HG03095 (cell line): ENCODE measurements around the gene HES1.
"Not testable (repeated sequence)": the region's sequence is repeated elsewhere in the genome, so short reads cannot be mapped to it uniquely, and the experiment has no call there.

Source experiments
- ATAC-seq: cut with Tn5 transposase; IDR thresholded peaks from one replicate; pipeline ENCODE4 v1.9.1; 2021; ENCODE audit warnings: moderate library complexity; ENCODE audit not compliant: unreplicated experiment

HES1 gene

DNA sequence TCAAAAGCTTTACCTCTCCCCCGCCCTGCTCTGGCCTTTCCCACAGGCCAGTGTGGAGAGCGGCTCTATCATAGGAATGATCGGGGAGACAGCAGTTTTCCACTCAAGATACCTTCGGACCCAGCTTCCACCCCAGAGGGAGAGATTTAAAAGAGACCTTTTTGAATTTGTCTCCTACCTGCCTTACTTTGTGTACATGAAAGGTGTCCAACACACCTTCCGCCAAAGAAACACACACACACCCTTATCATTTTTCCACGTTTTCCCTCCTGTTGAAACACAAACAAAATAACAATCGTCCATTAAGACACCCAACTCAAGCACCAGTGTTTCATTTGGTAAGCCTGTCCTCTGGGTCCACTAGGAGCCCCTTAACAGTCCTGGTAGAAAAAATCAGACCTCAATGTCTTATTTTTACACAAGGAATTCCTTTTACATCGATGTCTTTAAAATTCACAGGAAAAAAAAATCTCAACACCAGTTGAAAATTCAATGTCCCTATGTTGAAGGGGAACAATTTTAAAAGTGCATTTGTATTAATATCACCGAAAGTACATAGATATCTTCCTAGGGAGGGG, 4.0 kb downstream of the HES1 start:
- ATAC-seq = no peak

DNA sequence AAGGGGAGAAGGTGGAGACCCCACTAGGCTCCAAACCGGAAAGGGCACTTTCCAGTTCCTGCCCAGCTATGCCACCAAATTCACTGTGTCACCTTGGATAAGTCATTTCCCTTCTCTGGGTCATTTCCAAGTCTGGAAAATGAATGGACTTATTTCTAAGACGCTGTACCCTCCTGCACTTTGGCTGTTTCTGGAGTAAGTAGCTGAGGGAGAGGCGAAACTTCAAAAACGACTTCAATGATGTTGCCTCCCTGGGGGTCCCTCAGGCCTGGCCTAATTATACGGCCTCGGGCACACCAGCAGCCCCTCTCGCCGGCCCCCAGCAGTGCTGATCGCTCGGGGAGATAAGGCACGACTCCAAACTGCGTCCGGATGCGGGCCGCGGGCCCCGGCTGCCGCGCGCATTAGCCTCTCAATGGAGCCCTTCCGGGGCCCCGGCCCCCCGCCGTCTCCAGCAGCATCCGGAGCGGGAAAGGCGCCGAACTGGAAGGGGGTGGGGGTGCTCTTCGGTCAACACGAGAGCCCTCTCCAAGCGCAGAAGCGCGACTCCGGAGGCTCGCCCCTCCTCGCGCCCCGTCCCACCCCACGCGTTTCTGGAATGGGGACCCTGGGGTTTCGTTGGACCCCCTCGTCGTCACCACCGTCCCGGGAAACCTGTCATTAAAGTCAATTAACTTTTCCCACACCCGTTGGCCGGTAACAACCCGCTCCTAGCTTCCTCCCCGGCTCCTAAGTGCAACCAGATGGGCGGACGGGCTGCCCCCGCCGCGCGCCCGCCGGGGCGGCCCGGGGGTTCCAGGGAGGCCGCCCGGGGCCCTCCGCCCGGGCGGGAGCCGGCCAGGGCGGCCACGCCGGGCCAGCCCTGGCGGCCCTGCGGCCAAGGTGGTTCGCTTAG, 4.8 kb downstream of the HES1 start:
- no peak for ATAC-seq

DNA sequence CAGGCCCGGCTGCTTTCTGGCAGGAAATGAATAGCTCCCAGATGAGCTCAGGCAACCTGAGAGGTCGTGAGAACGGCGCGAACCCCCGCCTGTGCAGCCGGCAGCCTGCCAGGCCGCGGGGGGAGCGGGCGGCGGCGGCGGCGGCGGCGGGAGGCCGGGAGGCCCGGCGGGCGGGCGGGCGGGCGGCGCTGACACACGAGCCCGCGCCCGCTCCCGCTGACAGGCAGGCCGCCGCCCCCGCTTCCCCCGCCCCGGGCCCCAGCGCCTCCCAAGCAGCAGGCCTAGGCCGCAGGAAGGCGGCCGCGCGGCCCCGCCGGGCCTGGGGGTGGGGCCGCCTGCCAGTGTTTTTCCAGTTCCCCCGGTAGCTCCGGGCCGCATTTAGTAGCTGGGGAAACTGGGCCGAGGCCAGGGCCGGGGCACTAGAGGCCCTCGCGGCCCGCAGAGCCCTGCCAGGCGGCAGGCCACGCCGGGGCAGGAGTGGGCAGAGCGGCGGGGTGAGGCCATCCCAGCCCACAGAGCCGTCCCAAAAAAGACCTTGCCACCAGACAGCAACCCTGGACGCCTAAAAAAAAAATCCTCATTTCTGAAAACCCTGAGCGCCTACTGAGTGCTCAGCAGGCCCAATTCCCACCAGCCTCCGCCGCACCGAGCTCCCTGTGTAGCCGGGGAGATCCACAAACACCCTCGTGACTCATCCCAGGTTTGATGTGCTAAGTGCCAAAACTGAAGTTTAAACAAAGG, 5.6 kb downstream of the HES1 start:
- ATAC-seq = peak; percentile 30

DNA sequence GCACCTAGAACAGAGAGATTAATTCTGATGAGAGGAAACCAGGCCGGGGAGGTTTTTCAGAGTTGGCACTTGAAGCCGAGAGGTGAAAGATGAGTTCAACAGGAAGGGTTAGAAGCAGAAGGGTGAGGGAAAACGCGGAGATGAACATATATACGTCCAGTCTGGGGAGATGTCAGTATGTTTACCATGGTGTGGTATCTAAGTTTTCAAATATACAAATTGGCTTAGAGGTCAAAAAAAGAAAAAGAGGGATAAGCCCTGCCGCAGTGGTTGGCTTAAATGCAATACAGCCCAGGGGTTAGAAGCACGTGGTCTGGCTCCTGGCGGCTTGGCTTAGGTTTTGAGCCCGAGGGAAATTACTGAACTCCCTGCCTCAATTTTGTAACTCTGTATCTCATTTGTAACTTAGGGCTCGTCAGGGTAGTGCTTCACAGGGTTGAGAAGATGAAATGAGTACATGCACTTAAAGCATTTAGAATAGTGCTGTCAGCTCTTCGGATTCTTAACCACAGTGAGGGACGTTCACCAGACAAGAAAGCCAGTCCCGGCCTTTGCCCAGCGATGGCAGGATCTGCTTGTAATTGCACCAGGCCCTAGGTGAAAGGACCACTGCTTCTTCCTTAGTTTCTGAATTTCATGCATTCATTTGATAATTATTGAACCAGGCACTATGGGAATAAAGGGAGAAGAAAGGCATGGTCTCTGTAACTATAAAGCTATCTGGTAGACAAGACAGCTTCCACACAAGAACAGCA, 6.4 kb downstream of the HES1 start:
- no peak for ATAC-seq

DNA sequence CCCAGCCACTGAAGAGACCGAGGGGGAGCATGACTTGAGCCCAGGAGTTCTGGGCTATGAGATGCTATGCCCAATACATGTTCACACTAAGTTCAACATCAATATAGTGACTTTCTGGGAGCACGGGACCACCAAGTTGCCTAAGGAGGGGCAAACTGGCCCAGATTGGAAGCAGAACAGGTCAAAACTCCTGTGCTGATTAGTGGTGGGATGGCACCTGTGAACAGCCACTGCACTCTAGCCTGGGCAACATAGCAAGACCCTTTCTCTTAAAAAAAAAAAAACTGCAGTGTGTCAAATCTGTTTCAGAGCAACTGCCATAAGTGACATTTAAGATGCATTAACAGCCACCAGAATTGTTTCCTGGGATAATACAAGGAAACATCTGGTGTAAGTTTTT, 9.8 kb downstream of the HES1 start:
- no peak for ATAC-seq

DNA sequence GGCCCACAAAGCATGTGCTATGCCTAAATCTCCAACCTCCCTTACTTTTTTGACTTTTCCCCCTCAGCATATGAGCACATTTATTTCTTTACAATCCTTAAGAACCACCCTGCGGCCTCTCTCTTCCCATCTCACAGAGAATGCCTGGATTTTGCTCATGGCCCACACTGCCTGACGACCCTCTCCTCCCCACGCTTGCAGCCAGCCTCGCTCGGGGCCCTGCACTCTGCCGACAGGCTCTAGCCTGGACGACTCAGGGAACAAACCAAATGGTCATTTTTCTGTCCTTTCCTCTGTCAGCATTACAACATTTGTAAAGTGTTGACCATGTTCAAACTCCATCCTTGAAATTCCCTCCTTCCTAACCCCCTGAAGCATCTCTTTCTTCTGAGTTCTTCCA, 11.7 kb downstream of the HES1 start:
- ATAC-seq = no peak

DNA sequence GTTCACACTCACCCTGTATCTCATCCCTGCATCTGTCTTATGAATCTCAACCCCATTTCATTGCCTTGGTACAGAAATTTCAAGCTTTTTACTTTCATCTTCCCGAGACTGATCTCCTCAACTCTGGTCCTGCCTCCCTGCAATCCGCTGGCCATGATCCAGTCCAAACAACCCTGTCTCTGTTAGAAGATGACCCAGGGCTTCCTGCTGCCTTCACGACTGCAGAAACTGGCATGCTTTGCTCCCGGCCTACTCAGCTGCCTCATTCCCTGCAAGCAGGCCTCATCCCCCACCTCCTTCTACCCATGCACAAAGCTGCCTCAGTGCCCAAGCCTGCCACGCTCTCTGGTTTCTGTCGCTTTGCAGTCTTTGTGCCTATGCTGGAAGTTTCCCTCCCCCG, 12.4 kb downstream of the HES1 start:
- no peak for ATAC-seq

DNA sequence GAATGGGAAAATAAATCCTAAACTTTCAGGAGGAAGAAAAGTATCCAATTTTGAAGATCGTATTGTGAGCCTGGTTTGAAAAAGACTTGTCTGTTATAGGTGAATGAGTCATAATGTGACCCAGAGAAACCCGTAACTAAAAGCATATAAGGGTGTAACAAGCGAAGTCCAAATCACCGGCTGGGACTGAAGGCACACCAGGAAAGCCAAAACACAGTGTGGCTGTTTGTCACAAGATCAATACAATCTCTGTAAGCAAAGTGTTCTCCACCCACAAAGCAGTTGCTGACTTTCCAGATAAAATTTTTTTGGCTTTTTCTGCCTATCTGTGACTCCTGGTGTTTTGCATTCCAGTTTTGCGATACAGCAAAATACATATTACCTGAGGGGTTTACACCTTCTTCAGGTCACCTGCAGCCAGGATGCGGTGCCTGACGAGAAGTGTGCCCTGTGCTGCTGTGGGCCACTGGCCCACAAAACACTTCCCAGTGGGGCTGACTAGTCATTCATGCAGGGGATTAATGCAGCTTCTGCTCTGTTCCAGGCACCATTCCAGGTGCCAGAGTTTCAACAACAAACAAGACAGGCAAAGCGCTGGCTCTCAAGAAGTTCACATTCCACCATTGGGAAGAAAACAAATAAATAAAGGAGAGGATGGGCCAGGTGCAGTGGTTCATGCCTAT, 14.4 kb downstream of the HES1 start:
- no peak for ATAC-seq

DNA sequence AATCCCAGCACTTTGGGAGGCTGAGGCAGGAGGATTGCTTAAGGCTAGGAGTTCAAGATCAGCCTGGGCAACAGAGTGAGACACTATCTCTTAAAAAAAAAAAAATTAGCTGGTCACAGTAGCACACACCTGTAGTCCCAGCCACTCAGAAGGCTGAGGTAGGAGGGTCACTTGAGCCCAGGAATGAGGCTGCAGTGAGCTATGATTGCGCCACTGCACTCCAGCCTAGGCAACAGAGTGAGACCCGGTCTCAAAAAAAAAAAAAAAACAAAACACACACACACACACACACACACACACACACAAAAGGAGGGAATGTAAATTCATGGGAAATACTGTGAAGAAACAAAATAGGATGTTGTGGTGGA, 15.0 kb downstream of the HES1 start:
- ATAC-seq = not testable (repeated sequence)

DNA sequence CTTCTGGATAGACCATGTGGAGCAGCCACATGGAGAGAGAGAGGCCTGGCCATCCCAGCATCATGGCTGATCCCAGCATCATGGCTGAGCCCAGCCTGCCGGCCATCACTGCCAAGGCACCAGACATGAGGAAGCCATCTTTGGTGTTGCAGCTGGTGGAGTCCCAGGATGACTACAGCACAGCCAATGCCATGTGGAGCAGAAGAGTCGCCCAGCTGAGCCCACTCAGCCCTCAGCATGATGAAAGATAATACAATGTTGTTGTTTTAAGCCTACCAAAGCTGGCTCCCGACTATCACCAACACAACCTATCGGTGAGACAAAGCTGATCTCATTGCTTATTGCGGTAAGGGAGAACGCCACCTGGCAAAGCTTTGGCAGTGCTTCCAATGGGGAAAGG, 18.4 kb downstream of the HES1 start:
- ATAC-seq = no peak

DNA sequence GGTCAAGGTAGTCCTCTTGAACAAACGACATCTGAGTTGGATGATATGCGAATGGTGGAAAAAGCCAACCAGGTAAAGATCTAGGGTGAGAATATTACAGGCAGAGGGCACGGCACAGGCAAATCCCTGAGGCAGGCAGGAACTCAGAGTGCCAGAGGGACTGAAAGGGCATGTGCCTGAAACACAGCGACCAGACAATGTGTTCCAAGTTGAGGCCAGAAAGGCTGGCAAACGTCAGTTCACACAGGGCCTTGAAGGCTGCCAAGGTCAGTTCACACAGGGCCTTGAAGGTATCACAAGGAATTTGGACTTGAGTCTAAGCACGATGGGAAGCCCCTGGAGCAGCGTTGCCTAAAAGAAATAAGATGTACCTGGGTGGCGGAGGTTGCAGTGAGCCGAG, 20.1 kb downstream of the HES1 start:
- ATAC-seq = no peak

DNA sequence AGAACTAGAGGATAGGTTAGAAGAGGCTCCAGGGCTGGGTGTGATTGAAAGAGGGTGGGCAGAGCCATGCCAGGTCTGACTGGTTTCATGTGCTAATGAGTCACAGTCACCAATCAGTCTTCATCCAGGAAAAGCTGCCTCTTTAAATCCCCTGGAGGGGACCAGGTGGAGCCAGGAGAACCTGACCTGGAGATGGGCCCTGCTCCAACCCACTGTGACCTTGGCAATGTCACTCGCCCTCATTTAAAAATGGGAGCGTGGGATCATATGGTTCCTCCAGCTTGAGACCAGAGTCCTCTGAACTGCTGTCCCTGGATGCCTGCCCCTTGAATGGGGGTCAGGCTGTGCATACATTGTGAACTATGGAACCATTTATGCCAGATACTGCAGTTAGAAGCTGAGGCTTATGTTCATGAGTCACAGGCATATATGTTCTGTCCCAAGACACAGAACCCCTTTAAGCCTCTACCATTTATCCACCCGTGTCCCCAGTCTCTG, 23.0 kb downstream of the HES1 start:
- ATAC-seq = no peak

DNA sequence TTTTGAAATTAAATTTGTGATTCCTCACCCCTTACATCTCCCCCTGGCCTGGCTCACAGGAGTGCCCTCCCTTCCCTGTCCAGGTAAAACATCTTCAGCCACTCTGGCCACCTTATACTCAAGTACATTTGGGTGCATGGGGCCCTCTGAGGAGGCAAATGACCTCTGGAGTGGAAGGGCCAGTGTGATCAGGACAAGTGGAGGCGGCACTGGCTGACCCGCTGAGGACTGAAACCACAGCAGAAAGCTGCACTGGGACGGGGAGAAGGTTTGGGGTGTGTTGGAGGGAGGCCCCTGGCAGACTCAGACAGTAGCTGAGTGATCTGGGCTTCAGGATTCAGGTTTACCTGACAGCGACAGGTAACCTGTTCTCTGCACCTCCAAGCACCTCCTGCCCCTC, 24.2 kb downstream of the HES1 start:
- ATAC-seq = no peak

DNA sequence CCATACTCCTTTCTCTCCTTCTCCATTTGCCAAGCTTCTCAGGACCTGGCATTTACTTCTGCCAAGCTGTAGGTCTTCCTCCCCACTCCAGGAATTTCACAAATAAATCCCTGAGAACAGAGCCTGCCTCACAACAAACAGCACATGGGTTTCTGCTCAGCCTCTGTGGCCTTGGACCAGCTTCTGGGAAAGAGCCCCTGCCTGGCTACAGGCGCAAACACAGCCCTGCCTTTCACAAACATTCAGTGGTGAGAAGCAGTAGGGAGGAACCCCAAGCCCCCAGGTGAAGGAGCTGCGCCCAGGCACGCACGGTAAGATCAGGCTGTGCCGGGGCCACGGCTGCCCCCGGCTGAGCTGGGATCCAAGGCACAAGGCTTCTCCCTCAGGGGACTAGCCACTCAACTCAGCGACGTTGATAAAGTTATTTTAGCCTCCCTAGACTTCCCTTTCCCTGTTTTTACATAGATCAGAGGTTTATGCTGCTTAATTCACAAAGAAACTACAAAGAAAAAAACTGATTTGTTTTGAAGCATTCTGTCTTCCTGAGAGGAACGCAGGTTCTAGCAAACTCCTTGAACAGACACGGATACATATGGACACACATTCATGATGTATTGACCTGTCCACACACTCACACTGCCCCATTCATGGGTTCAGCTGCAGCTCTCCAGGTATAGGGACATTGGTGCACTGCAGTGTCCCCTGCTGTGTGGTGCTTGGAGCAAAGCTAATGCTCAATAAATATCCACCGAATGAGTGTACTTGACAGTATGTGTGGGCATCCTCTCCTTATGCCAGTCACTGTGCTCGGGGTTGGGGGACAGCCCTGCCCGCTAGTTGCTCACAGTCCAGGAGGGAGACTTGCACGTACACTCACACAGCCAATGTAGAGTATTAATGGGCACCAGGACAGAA, 25.4 kb downstream of the HES1 start:
- ATAC-seq = no peak

DNA sequence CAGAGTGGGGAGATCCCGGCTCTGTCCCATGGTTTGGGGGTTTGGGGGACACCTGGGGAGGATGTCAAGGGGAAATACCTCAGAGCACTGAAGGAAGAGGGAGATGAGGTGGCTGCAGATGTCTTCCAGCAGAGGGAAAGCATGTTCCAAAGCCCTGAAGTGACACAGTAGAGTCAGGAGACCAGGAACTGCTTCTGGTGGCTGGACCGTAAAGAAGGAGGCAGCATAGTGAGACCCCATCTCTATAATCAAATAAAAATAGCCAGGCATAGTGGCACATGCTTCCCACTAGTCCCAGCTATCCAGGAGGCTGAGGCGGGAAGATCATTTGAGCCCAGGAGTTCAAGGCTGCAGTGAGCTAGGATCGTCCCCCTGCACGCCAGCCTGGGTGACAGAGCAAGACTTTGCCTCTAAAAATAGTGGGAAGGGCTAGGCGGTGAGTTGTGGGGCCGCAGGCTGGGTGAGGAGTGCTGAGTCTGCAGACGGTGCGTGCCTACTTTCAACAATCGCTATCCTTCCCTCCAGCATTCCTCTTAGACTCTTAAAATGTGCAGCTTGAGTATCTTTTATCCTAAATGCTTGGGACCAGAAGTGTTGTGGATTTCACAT, 26.2 kb downstream of the HES1 start:
- ATAC-seq = no peak

DNA sequence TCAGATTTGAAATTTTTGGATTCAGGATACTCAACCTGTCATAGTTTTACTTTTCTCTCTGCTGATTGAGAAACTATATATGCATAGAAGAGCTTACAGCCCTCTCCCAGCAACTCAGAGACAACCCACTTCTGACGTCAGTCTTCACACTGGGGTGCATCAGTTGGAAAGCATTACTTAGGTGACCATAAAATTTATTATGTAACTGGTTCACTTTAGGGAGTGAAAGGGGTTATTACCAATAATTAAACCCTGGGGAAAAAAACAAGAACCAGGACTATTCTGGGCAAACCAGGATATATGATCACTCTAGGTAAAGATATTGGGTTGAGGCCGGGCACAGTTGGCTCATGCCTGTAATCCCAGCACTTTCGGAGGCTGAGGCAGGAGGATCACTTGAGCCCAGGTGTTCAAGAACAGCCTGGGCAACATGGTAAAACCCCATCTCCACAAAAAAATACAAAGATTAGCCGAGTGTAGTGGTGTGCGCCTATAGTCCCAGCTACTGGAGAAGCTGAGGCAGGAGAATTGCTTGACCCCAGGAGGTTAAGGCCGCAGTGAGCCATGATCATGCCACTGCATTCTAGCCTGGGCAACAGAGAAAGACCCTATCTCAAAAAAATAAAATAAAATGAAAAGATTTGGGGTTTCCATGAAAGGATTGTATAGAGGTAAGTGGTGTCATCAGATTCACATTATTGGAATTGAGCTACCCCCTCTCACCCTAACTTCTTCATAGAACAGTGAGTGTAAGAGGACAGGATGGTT, 27.1 kb downstream of the HES1 start:
- no peak for ATAC-seq

DNA sequence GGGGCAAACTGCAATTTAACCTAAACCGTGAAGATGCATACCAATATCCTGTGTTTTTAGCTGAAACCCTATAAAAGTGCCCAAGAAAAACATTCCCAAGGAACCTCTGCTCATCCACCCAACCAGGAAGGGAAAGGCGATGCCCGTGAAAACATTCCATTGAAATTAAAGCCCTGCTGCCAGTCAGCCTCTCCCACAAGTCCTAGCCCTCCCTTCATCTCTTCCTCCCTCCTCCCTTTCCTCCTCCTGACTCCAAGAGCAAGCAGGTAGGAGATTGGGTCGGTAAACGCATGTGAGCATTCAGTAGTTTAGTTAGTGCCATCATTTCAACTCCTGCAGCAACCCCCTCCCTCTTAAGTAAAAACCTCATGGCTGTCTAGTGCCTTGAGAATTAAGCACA, 27.7 kb downstream of the HES1 start:
- no peak for ATAC-seq

DNA sequence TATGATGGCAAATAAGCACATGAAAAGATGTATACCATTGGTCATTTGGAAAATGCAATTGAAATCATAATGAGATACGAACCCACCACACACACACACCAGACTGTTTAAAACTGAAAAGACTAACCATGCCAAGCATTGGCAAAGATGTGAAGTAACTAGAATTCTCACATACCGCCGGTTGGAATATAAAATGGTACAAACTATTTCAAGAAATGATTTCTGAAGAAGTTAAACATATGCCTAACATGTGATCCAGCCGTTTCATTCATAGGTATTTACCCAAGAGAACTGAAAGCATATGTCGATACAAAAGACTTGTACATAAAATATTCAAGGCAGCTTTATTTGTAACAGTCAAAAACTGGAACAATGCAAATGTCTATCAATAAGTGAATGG, 28.9 kb downstream of the HES1 start:
- ATAC-seq = no peak
